AG04449 (cell line): ENCODE results near the gene SLFN11.
A peak's percentile ranks its signal among the peaks of the same experiment; 100 is the strongest.
"Not testable (repeated sequence)": the region's sequence is repeated elsewhere in the genome, so short reads cannot be mapped to it uniquely, and the experiment has no call there.

ENCODE experiments used
- CTCF ChIA-PET: fragments of 350-600 bp; formaldehyde crosslinking; extraction: SDS; loops from one replicate; lab custom pipeline; 2021; ENCODE audit warnings: antibody characterized with exemption; lab: Yijun Ruan, JAX
- POLR2A ChIA-PET: fragments of 400-600, 350-600 bp; formaldehyde crosslinking; extraction: SDS; loops from one replicate; lab custom pipeline; 2020; ENCODE audit warnings: antibody characterized with exemption, inconsistent platforms; lab: Yijun Ruan, JAX
- DNase-seq: peaks from one replicate; pipeline ENCODE4 v3.0.0-alpha.2; 2010; ENCODE audit warnings: low read depth, low spot score
- H3K4me3 ChIP-seq: 2 replicates; pipeline ENCODE4 v1.5.1; 2011; ENCODE audit warnings: low read depth, mild to moderate bottlenecking, control low read depth, low read length
- CTCF ChIP-seq: IDR thresholded peaks from one replicate; pipeline ENCODE4 v1.5.1; 2011; ENCODE audit warnings: mild to moderate bottlenecking, moderate library complexity, low read length, control low read depth, inconsistent platforms; ENCODE audit not compliant: insufficient read depth; ENCODE audit errors: missing control alignments

SLFN11 gene

GRCh38 chr17:35345445-35345925 is 27.9 kb downstream of the SLFN11 start:
- ChIA-PET CTCF (interaction anchor here (1.7 to 2.1 kb wide), 2 partner anchors 34 to 188 kb away, joined by 8 to 9 read pairs; no protein-coding TSS in a partner anchor), POLR2A (interaction anchor here (2.7 kb wide), 1 partner anchor 28 kb away, joined by 11 read pairs; the partner anchor contains the start of gene SLFN11)

GRCh38 chr17:35344262-35344661 is 29.2 kb downstream of the SLFN11 start:
- no peak for DNase-seq
- no peak for TF ChIP-seq CTCF
- POLR2A ChIA-PET: no interaction called here
- no peak overlapping the region for H3K4me3 ChIP-seq
- CTCF ChIA-PET: no interaction called here

More at GRCh38 chr17:35345445-35345925, 27.9 kb downstream of the SLFN11 start:
- no peak for DNase-seq
- peak overlapping the region; percentile 54 for H3K4me3 ChIP-seq
- no peak for TF ChIP-seq CTCF

- TF ChIP-seq CTCF: no peak
- CTCF ChIA-PET: interaction anchor here (1.3 kb wide), 1 partner anchor 29 kb away, joined by 4 read pairs; no protein-coding TSS in a partner anchor
- POLR2A ChIA-PET: no interaction called here
Measured at GRCh38 chr17:35342276-35342675, 31.1 kb downstream of the SLFN11 start.

GRCh38 chr17:35341411-35341992 is 31.9 kb downstream of the SLFN11 start:
- H3K4me3 ChIP-seq: no peak overlapping the region
- ChIA-PET CTCF (no interaction called here), POLR2A (no interaction called here)
- TF ChIP-seq CTCF: no peak
- no peak for DNase-seq

More at GRCh38 chr17:35342276-35342675, 31.1 kb downstream of the SLFN11 start:
- no peak for DNase-seq
- no peak overlapping the region for H3K4me3 ChIP-seq

GRCh38 chr17:35338230-35338629 is 35.2 kb downstream of the SLFN11 start:
- DNase-seq: no peak
- ChIA-PET POLR2A (no interaction called here), CTCF (no interaction called here)
- no peak overlapping the region for H3K4me3 ChIP-seq
- no peak for TF ChIP-seq CTCF

- no peak for DNase-seq
- no peak overlapping the region for H3K4me3 ChIP-seq
- ChIA-PET CTCF (interaction anchor here (1.0 to 1.3 kb wide), 2 partner anchors 11 to 25 kb away, joined by 3 to 4 read pairs; no protein-coding TSS in a partner anchor), POLR2A (no interaction called here)
- no peak for TF ChIP-seq CTCF
Measured at GRCh38 chr17:35337364-35337763, 36.1 kb downstream of the SLFN11 start.

GRCh38 chr17:35333578-35333977 is 39.8 kb downstream of the SLFN11 start:
- H3K4me3 ChIP-seq, DNase-seq, POLR2A ChIA-PET: not testable (repeated sequence)
- CTCF ChIA-PET: interaction anchor here (1.9 kb wide), 1 partner anchor 21 kb away, joined by 5 read pairs; no protein-coding TSS in a partner anchor
